ENCODE data around the gene GSN. TPM values are rescaled to one million over a fixed set of nuclear protein-coding genes. Genes with fewer than 3 reads are reported as not detected.

GSN gene
- total RNA-seq, 2 experiments from 2014 or later: 3.2 to 8.0 TPM

DNA sequence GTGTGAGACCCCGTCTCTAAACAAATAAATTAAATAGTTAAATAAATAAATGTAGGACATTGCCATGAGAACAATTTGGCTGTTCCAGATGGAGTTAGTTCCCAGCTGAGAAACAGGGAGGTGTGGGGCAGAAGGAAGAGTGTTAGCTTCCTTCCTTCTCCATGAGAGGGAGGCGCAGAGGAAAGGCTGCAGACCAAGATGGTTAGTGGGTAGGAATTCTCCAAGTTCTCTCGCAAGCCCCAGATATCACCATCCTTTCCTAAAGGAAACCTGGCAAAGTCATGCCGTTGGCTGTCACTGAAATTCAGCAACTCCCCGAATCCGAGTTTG lies 33.2 kb upstream of the GSN start:
- Mint-ChIP-seq H3K36me3 (no peaks in the 10 kb centered on the region), H3K4me1 (peaks cover 1% of the 10 kb centered on the region), H3K9me3 (ENCODE audit: low read depth) (no peaks in the 10 kb centered on the region), H3K4me3 (no peak overlapping the region), H3K27me3 (no peaks in the 10 kb centered on the region), H3K27ac (no peak overlapping the region)
- CTCF ChIA-PET: interaction anchor here (0.7 to 2.1 kb wide), 3 partner anchors 10 to 22 kb away, joined by 3 to 4 read pairs (median 4); no protein-coding TSS in a partner anchor
- no peak for DNase-seq
- ATAC-seq: no peak

DNA sequence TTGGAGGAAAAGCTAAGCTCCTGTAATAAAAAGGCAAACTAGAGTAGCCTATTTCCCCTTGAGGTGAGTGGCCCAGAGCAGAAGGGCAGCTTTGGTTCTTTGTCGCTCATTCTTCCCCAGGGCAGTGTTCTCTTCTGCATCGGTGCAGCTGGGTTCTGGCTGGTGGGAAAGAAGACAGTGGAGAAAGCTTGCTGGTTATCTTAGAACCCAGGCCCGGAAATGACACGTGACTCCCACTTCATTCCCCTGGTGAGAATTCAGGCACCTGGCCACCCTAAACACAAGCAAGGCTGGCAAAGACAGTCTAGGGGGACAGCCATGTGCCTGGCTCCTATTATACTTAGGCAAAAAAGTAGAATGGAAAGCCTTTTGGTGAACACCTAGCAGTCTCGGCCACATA lies 32.5 kb upstream of the GSN start:
- no peaks in the 10 kb centered on the region for H3K27me3 Mint-ChIP-seq
- no peaks in the 10 kb centered on the region for H3K9me3 Mint-ChIP-seq (ENCODE audit: low read depth)
- no peak for DNase-seq
- no peak for ATAC-seq
- CTCF ChIA-PET: interaction anchor here (2.1 kb wide), 1 partner anchor 9 kb away, joined by 4 read pairs; no protein-coding TSS in a partner anchor
- H3K4me3 Mint-ChIP-seq: no peak overlapping the region
- no peak overlapping the region for H3K27ac Mint-ChIP-seq
- peaks cover 1% of the 10 kb centered on the region for H3K4me1 Mint-ChIP-seq
- peaks cover 2% of the 10 kb centered on the region for H3K36me3 Mint-ChIP-seq

DNA sequence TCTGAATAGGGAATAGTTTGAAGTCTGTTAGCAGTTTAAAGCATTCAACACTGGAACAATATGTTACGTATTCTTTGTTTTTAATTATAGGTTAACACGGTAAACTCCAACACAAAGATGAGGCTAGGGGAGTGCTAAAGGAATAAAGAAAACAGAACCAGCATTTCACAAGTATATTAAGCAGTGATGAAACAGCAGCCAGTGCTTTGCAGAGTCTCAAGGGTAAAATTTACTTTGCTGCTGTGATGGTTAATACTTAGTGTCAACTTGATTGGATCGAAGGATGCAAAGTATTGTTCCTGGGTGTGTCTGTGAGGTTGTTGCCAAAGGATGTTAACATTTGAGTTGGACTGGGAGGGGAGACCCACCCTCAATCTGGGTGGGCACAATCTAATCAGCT lies 30.0 kb upstream of the GSN start:
- no peak overlapping the region for H3K27ac Mint-ChIP-seq
- CTCF ChIA-PET: no interaction called here
- H3K4me1 Mint-ChIP-seq: peaks cover 1% of the 10 kb centered on the region
- DNase-seq (no peak), ATAC-seq (no peak)
- no peaks in the 10 kb centered on the region for H3K27me3 Mint-ChIP-seq
- peaks cover 4% of the 10 kb centered on the region for H3K36me3 Mint-ChIP-seq
- H3K9me3 Mint-ChIP-seq (ENCODE audit: low read depth): no peaks in the 10 kb centered on the region
- H3K4me3 Mint-ChIP-seq: no peak overlapping the region

DNA sequence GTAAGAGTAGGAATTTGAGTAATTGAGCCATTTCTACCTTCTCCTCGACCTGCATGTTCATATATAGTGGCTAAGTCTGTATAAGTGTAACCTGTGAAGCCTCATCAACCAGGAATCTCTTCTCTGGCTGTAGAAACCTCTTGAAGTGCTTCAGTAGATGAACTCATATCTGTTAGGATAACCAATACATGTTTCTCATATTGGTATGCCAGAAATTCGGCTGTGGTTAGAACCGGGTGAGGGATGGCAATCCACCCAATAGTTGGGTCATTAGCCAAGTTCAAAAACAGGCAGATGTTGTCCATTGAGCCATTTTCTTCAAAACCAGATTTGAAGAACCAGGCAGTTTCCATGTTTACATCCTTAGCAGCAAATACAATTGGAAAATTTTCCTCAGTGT lies 28.9 kb upstream of the GSN start:
- CTCF ChIA-PET: no interaction called here
- no peak overlapping the region for H3K27ac Mint-ChIP-seq
- no peak for DNase-seq
- peaks cover 12% of the 10 kb centered on the region for H3K36me3 Mint-ChIP-seq
- no peak overlapping the region for H3K4me3 Mint-ChIP-seq
- ATAC-seq: no peak
- H3K9me3 Mint-ChIP-seq (ENCODE audit: low read depth): peaks cover 3% of the 10 kb centered on the region
- H3K4me1 Mint-ChIP-seq: peaks cover under 1% of the 10 kb centered on the region
- H3K27me3 Mint-ChIP-seq: no peaks in the 10 kb centered on the region

DNA sequence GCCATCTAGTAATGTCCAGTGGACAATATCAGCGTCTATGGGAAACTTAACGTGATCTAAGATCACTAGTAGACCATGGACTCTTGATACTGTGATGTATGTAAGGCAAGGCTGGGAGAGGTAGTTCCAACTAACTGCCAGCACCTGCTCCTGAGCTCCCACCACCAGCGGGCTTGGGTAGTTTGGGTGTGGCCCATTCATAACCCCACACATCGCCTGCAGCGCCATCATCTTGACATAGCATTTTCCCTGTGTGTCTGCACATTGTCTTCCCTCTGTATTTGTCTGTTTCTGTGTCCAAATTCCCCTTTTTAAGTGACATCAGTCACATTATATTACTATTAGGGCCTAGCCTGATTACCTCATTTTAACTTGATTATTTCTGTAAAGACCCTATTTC lies 28.1 kb upstream of the GSN start:
- H3K27me3 Mint-ChIP-seq: no peaks in the 10 kb centered on the region
- H3K36me3 Mint-ChIP-seq: peaks cover 14% of the 10 kb centered on the region
- ATAC-seq (no peak), DNase-seq (no peak)
- H3K9me3 Mint-ChIP-seq (ENCODE audit: low read depth): peaks cover 4% of the 10 kb centered on the region
- CTCF ChIA-PET: no interaction called here
- H3K27ac Mint-ChIP-seq: no peak overlapping the region
- no peak overlapping the region for H3K4me3 Mint-ChIP-seq
- no peaks in the 10 kb centered on the region for H3K4me1 Mint-ChIP-seq

DNA sequence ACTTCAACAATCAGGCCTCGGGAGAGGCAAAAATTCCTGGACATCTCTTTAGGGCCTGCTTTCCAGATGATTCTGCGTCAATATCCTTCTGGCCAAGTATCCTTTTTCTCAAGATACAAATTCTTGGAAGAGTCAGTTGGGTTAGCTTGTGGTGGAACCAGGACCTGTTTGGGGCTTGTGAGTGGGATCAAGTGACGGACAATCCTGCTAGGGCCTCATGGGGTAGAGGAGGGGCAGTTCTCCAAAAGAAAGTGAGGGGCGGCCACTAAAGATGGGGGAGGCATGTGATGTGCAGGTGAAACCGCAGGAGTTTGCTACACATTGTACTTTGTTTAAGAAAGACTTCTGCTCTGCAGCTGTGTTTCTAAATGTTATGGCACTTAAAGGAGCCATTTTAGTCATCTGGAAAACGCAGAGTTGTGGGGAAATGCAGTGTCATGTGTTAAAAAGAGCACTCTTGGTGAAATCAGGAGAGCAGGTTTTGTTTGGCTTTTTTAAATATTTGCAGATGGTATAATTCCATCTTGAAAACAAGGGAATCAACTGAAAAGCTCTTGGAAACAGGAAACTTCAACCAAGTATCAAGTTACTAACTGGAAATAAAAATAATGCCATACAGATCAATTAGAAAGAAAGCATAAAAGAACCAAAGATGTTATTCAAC lies 27.4 kb upstream of the GSN start:
- H3K27ac Mint-ChIP-seq: no peak overlapping the region
- no peak overlapping the region for H3K4me3 Mint-ChIP-seq
- CTCF ChIA-PET: no interaction called here
- no peaks in the 10 kb centered on the region for H3K4me1 Mint-ChIP-seq
- H3K27me3 Mint-ChIP-seq: no peaks in the 10 kb centered on the region
- H3K36me3 Mint-ChIP-seq: peaks cover 14% of the 10 kb centered on the region
- ATAC-seq: no peak
- peaks cover 4% of the 10 kb centered on the region for H3K9me3 Mint-ChIP-seq (ENCODE audit: low read depth)
- DNase-seq: no peak

DNA sequence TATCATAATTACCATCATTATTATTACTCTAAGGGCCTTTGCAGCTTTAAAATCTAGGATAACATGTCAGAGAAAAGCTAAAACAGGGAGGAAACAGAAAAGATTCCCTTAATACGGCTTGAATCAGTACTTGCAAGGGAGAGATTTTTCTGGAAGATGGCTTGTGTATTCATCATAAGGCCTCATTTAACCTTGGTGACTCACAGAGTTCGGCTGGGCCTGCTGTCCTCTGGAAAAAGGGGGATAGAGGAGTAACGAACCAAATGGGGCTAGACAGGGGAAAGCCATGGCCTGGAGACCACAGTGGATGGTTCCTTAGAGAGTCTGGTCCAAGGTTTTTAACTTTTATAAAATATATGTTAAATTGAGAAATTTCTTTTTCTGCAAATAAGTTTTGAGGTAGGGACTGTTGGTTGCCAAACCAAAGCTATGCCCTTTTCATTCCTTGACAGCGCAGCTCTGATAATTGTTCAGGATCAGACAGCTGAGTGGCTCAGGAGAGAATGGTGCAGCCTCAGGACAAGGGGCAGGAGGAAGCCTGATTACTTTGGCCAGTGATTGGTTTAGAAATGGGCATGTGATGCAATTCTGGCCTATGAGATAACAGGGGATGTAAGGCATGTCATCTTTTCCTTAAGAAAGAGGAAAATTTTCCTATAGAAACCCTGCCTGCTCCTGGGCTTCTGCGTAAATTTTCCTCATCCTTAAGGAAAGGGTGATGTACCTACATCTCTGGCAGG lies 25.6 kb upstream of the GSN start:
- peaks cover 4% of the 10 kb centered on the region for H3K9me3 Mint-ChIP-seq (ENCODE audit: low read depth)
- CTCF ChIA-PET: interaction anchor here (0.8 kb wide), 1 partner anchor 36 kb away, joined by 3 read pairs; no protein-coding TSS in a partner anchor

GRCh38 chr9:121242959-121243346 lies 25.0 kb upstream of the GSN start:
- no peak overlapping the region for H3K27ac Mint-ChIP-seq
- H3K4me3 Mint-ChIP-seq: no peak overlapping the region
- no peaks in the 10 kb centered on the region for H3K4me1 Mint-ChIP-seq
- H3K9me3 Mint-ChIP-seq (ENCODE audit: low read depth): peaks cover 4% of the 10 kb centered on the region
- CTCF ChIA-PET: interaction anchor here (1.0 kb wide), 1 partner anchor 10 kb away, joined by 3 read pairs; no protein-coding TSS in a partner anchor
- DNase-seq (no peak), ATAC-seq (no peak)
- H3K27me3 Mint-ChIP-seq: no peaks in the 10 kb centered on the region
- peaks cover 18% of the 10 kb centered on the region for H3K36me3 Mint-ChIP-seq

More for the DNA sequence above, 25.6 kb upstream of the GSN start:
- ATAC-seq (no peak), DNase-seq (no peak)
- Mint-ChIP-seq H3K4me1 (no peaks in the 10 kb centered on the region), H3K4me3 (no peak overlapping the region), H3K27ac (no peak overlapping the region), H3K27me3 (no peaks in the 10 kb centered on the region), H3K36me3 (peaks cover 16% of the 10 kb centered on the region)

DNA sequence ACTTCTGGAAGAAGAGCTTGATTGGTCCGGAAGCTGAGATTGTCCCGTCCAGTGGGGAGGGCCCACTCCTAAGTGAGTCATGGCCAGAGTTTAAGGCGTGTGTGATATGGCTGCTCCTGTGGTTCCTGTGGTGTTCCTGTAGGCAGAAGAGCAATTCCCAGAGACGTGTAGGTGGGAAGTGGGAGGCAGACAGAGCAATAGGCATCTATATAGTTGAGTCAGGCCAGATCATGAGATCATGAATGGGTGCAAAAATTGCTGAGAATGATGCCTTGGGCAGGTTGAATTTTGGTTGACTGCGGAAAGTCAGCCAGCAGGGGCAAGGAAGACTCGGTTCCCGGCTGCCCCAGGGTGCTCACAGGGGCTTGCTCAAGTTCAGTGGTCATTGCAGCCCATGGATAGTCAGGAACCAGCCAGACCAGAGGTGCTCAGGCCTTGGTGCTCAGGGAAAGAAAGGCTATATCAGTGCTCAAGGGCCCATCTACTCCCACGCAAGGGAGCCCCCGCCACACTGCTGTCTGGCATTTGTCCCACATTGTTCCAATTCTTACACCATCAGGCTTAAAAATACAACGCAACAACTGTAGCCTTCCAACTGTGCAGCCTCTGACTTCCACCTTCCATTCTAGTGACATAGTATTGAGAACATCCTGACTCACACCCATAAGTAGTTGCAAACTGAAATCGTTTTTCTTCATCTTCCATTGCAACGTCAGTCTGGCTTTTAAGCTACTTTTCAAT lies 21.0 kb upstream of the GSN start:
- H3K4me3 Mint-ChIP-seq: no peak overlapping the region
- ATAC-seq: no peak
- no peaks in the 10 kb centered on the region for H3K27me3 Mint-ChIP-seq
- DNase-seq: no peak
- peaks cover 22% of the 10 kb centered on the region for H3K36me3 Mint-ChIP-seq
- CTCF ChIA-PET: interaction anchor here (1.0 kb wide), 1 partner anchor 22 kb away, joined by 3 read pairs; no protein-coding TSS in a partner anchor
- no peaks in the 10 kb centered on the region for H3K4me1 Mint-ChIP-seq
- H3K9me3 Mint-ChIP-seq (ENCODE audit: low read depth): peaks cover 4% of the 10 kb centered on the region
- no peak overlapping the region for H3K27ac Mint-ChIP-seq

- peaks cover 17% of the 10 kb centered on the region for H3K36me3 Mint-ChIP-seq
- no peak overlapping the region for H3K4me3 Mint-ChIP-seq
- H3K9me3 Mint-ChIP-seq (ENCODE audit: low read depth): no peaks in the 10 kb centered on the region
- no peak overlapping the region for H3K27ac Mint-ChIP-seq
- H3K27me3 Mint-ChIP-seq: no peaks in the 10 kb centered on the region
- ATAC-seq (no peak), DNase-seq (no peak)
- CTCF ChIA-PET: no interaction called here
- H3K4me1 Mint-ChIP-seq: no peaks in the 10 kb centered on the region
These were observed 18.4 kb upstream of the GSN start for GRCh38 chr9:121249563-121249962.

GRCh38 chr9:121252104-121252851 lies 15.7 kb upstream of the GSN start:
- Mint-ChIP-seq H3K27me3 (no peaks in the 10 kb centered on the region), H3K36me3 (peaks cover 16% of the 10 kb centered on the region), H3K4me3 (no peak overlapping the region), H3K4me1 (no peaks in the 10 kb centered on the region), H3K27ac (no peak overlapping the region), H3K9me3 (ENCODE audit: low read depth) (no peaks in the 10 kb centered on the region)
- ATAC-seq (no peak), DNase-seq (no peak)
- CTCF ChIA-PET: interaction anchor here (0.9 to 1.8 kb wide), 5 partner anchors 13 to 68 kb away, joined by 3 to 4 read pairs (median 3); no protein-coding TSS in a partner anchor

DNA sequence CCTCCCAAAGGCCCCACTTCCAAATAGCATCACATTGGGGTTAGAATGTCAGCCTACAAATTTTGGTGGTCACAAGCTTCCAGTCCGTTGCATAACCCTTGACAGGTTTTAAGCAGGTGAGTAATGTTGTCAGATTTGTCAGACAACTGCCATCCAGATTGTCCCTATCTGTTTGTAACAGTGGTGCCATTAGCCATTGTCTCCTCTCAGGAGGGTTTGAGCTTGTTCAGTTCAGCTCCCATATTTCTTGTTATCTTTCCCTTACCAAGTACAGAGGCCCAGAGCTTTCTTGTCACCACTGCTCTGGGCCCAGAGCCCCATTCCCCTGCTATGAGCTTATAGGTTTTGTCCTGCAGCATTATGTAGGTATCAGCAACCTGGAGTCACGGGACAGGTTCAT lies 14.8 kb upstream of the GSN start:
- CTCF ChIA-PET: interaction anchor here (0.8 to 1.8 kb wide), 6 partner anchors 10 to 67 kb away, joined by 3 to 4 read pairs (median 3); no protein-coding TSS in a partner anchor
- ATAC-seq (no peak), DNase-seq (no peak)
- Mint-ChIP-seq H3K27me3 (no peaks in the 10 kb centered on the region), H3K9me3 (ENCODE audit: low read depth) (no peaks in the 10 kb centered on the region), H3K36me3 (peaks cover 13% of the 10 kb centered on the region), H3K4me1 (no peaks in the 10 kb centered on the region), H3K4me3 (no peak overlapping the region), H3K27ac (no peak overlapping the region)

All from activated CD8-positive, alpha-beta memory T cell treated with anti-CD3 and anti-CD28 coated beads, Interleukin-2, amount 10 ng/mL, durations not matched to agents 7 days and 5 days (primary cell).